Endothelial cell of umbilical vein (primary cell): ENCODE results near the gene NDUFA7. TPM values are rescaled to one million over a fixed set of nuclear protein-coding genes. Genes with fewer than 3 reads are reported as not detected.

Experiments
- BruUV-seq: library from RNA; stranded (reverse); fragments of 400-500 nt; replicated peaks from 2 replicates; lab custom pipeline; 2021; lab: Mats Ljungman, UMichigan
- CTCF ChIA-PET: fragments of 300-600, 350-600 bp; sonication (Branson Sonifier 250); formaldehyde crosslinking; loops from one replicate; lab custom pipeline; 2021; ENCODE audit warnings: antibody characterized with exemption, inconsistent platforms; lab: Charles Lee
- POLR2A ChIA-PET: fragments of 300-600, 350-600 bp; sonication (Branson Sonifier 250); formaldehyde crosslinking; loops from one replicate; lab custom pipeline; 2021; ENCODE audit warnings: antibody characterized with exemption, inconsistent platforms; lab: Charles Lee
- DNase-seq: peaks from one replicate; pipeline ENCODE4 v3.0.0-alpha.2; 2011; ENCODE audit warnings: low read depth, low spot score
- FAIRE-seq: peaks from 2 replicates; lab custom pipeline; 2011; peaks lifted over from hg19 to GRCh38; lab: Jason Lieb, UNC
- H2AFZ ChIP-seq: 2 replicates; pipeline ENCODE4 v1.6.0; 2012; ENCODE audit warnings: low read depth, low read length, control low read depth, inconsistent platforms
- H3K27ac ChIP-seq: 2 replicates; pipeline ENCODE4 v1.5.1; 2011; ENCODE audit warnings: low read depth, mild to moderate bottlenecking, control low read depth, low read length, moderate library complexity; ENCODE audit not compliant: insufficient read depth
- H3K27me3 ChIP-seq, 2 experiments: 2 replicates each; pipeline versions ENCODE4 v1.6.0 to v1.6.1; 2011; ENCODE audit warnings: low read length in 2 of 2, mixed read lengths in 1 of 2; ENCODE audit not compliant: control insufficient read depth in 2 of 2, insufficient read depth in 2 of 2
- H3K36me3 ChIP-seq, 2 experiments: 2 replicates in 1 of 2; 3 replicates in 1 of 2; pipeline ENCODE4 v1.5.1; 2011; ENCODE audit warnings: low read length in 2 of 2, mild to moderate bottlenecking in 1 of 2, moderate library complexity in 1 of 2; ENCODE audit not compliant: control insufficient read depth in 2 of 2, insufficient read depth in 2 of 2; ENCODE audit errors: extremely low read depth in 1 of 2
- H3K4me1 ChIP-seq: 3 replicates; pipeline ENCODE4 v1.5.1; 2011; ENCODE audit warnings: mild to moderate bottlenecking, low read length; ENCODE audit not compliant: control insufficient read depth, insufficient read depth; ENCODE audit errors: extremely low read depth
- H3K4me2 ChIP-seq: 2 replicates; pipeline ENCODE4 v1.6.1; 2011; ENCODE audit warnings: low read length, control low read depth, mixed read lengths; ENCODE audit not compliant: insufficient read depth
- H3K4me3 ChIP-seq, 3 experiments: fragments of 200-600 bp in 1 of 3; sonication (generic), shearing (Covaris generic) in 1 of 3; replicated peaks in 1 of 3; 2 replicates each; pipeline ENCODE4 v1.5.1; 2011 to 2016; ENCODE audit warnings: control low read depth in 3 of 3, low read length in 3 of 3, mild to moderate bottlenecking in 2 of 3, inconsistent platforms in 1 of 3, low read depth in 1 of 3, moderate library complexity in 1 of 3; ENCODE audit not compliant: insufficient read depth in 1 of 3
- H3K79me2 ChIP-seq: 2 replicates; pipeline ENCODE4 v1.6.0; 2012; ENCODE audit warnings: low read length, inconsistent platforms; ENCODE audit not compliant: control insufficient read depth, insufficient read depth
- H3K9ac ChIP-seq: replicated peaks from 2 replicates; pipeline ENCODE3; 2011; ENCODE audit warnings: low read length, control low read depth; ENCODE audit not compliant: insufficient read depth; ENCODE audit errors: extremely low read depth
- H3K9me1 ChIP-seq: replicated peaks from 3 replicates; pipeline ENCODE4 v1.6.0; 2011; ENCODE audit warnings: mild to moderate bottlenecking, low read length; ENCODE audit not compliant: control insufficient read depth, insufficient read depth; ENCODE audit errors: extremely low read depth
- H3K9me3 ChIP-seq: replicated peaks from 2 replicates; pipeline ENCODE4 v1.5.1; 2012; ENCODE audit warnings: low read length, inconsistent platforms; ENCODE audit not compliant: control insufficient read depth, insufficient read depth
- H4K20me1 ChIP-seq: replicated peaks from 2 replicates; pipeline ENCODE3; 2011; ENCODE audit warnings: mild to moderate bottlenecking, low read length; ENCODE audit not compliant: control insufficient read depth, insufficient read depth; ENCODE audit errors: extremely low read depth
- CTCF ChIP-seq, 2 donors: IDR thresholded peaks; 1 replicate in 1 of 2; 2 replicates in 1 of 2; pipeline ENCODE4 v1.5.1; 2011; ENCODE audit warnings: low read length in 2 of 2, mild to moderate bottlenecking in 2 of 2, moderate library complexity in 2 of 2, control low read depth in 1 of 2, inconsistent platforms in 1 of 2, low read depth in 1 of 2; ENCODE audit not compliant: insufficient read depth in 1 of 2; ENCODE audit errors: extremely low read depth in 1 of 2
- EZH2 ChIP-seq: IDR thresholded peaks from 2 replicates; pipeline ENCODE4 v1.6.1; 2012; ENCODE audit warnings: borderline replicate concordance, low read depth, mild to moderate bottlenecking, moderate library complexity, low read length, inconsistent platforms; ENCODE audit not compliant: severe bottlenecking
- FOS ChIP-seq: IDR thresholded peaks from 2 replicates; pipeline ENCODE4 v1.6.1; 2011; ENCODE audit warnings: mild to moderate bottlenecking, low read length, moderate library complexity, borderline replicate concordance; ENCODE audit not compliant: insufficient read depth
- GATA2 ChIP-seq: IDR thresholded peaks from 2 replicates; pipeline ENCODE4 v1.7.0; 2011; ENCODE audit warnings: low read depth, mild to moderate bottlenecking, moderate library complexity, mixed read lengths, low read length; ENCODE audit not compliant: insufficient read length, insufficient read depth
- JUN ChIP-seq: IDR thresholded peaks from 2 replicates; pipeline ENCODE4 v1.6.1; 2011; ENCODE audit warnings: borderline replicate concordance, low read depth; ENCODE audit not compliant: insufficient read length, insufficient read depth
- MAX ChIP-seq: IDR thresholded peaks from 2 replicates; pipeline ENCODE4 v1.6.1; 2011; ENCODE audit not compliant: insufficient read depth, insufficient read length
- MYC ChIP-seq: IDR thresholded peaks from one replicate; pipeline ENCODE4 v1.6.1; 2011; ENCODE audit warnings: mild to moderate bottlenecking, low read depth, low read length
- POLR2A ChIP-seq: IDR thresholded peaks from 2 replicates; pipeline ENCODE4 v1.6.1; 2012; ENCODE audit warnings: low read depth, mild to moderate bottlenecking, control low read depth, low read length
- POLR2AphosphoS5 ChIP-seq: IDR thresholded peaks from 2 replicates; pipeline ENCODE4 v1.6.1; 2012; ENCODE audit warnings: low read depth, mild to moderate bottlenecking, control low read depth, low read length, moderate library complexity; ENCODE audit not compliant: insufficient read depth
- dilution Hi-C: fragments of 300-500 bp; cut with MboI; formaldehyde crosslinking; loops from one replicate; pipeline ENCODE4 v1.15.0; 2019; ENCODE audit warnings: low sequenced_read_pairs; ENCODE audit not compliant: extremely low pct_ligation_motif_present
- intact Hi-C: fragments of 100-400 bp; cut with micrococcal nuclease; formaldehyde crosslinking; loops from one replicate; pipeline ENCODE4 v1.10.0; 2022
- polyA plus RNA-seq, 4 experiments: library from polyadenylated mRNA; depleted of rRNA in 3 of 4; stranded (reverse) in 3 of 4; unstranded in 1 of 4; fragments of >200 nt; gene quantifications; 2 replicates each; pipeline versions ENCODE4 v1.2.1 to v1.2.3, GENCODE V29; 2011 to 2012; ENCODE audit warnings: missing spikeins in 1 of 4
- total RNA-seq: library from RNA; stranded (reverse); gene quantifications from 2 replicates; pipeline ENCODE4 v1.2.3, GENCODE V29; 2021

NDUFA7 gene
- total and polyA plus RNA-seq, 2 donors (not counting 3 experiments of a cell fraction or from before 2014, with no cell fraction given) = 60.2 to 169 TPM

- Histone ChIP-seq H4K20me1 (no peaks in the 10 kb centered on the region), H3K4me3 (no peak overlapping the region), H3K27me3 (no peaks in the 10 kb centered on the region), H3K9me1 (no peaks in the 10 kb centered on the region), H3K36me3 (peaks cover 0 to 4% of the 10 kb centered on the region in 2 experiments), H3K9me3 (no peaks in the 10 kb centered on the region), H3K4me2 (no peak overlapping the region), H3K79me2 (peaks cover 11% of the 10 kb centered on the region), H3K9ac (no peak overlapping the region), H3K27ac (no peak overlapping the region), H2AFZ (no peak overlapping the region), H3K4me1 (peaks cover 12% of the 10 kb centered on the region)
- intact Hi-C loops (no loop called here), dilution Hi-C loops (no loop called here)
- DNase-seq (no peak), FAIRE-seq (no peak)
- ChIA-PET POLR2A (no interaction called here), CTCF (no interaction called here)
- TF ChIP-seq POLR2A (no peak), CTCF (IDR thresholded peaks at IDR 0.05; ENCODE audit: extremely low read depth in 1 of 2, insufficient read depth in 1 of 2, low read depth in 1 of 2, low read length in 2 of 2) (no peak), FOS (no peak), EZH2 (no peak), GATA2 (no peak), MYC (no peak), MAX (no peak), JUN (no peak), POLR2AphosphoS5 (no peak)
- BruUV-seq = no TSS peak
These were observed 16.1 kb downstream of the NDUFA7 start for GRCh38 chr19:8304841-8305621.
